HG03469 (cell line): Measurements from ENCODE around the gene GYG1.

Experiments
- ATAC-seq: cut with Tn5 transposase; IDR thresholded peaks from one replicate; pipeline ENCODE4 v1.9.1; 2021; ENCODE audit warnings: mild to moderate bottlenecking, moderate library complexity, moderate number of reproducible peaks; ENCODE audit not compliant: unreplicated experiment

Gene GYG1

DNA sequence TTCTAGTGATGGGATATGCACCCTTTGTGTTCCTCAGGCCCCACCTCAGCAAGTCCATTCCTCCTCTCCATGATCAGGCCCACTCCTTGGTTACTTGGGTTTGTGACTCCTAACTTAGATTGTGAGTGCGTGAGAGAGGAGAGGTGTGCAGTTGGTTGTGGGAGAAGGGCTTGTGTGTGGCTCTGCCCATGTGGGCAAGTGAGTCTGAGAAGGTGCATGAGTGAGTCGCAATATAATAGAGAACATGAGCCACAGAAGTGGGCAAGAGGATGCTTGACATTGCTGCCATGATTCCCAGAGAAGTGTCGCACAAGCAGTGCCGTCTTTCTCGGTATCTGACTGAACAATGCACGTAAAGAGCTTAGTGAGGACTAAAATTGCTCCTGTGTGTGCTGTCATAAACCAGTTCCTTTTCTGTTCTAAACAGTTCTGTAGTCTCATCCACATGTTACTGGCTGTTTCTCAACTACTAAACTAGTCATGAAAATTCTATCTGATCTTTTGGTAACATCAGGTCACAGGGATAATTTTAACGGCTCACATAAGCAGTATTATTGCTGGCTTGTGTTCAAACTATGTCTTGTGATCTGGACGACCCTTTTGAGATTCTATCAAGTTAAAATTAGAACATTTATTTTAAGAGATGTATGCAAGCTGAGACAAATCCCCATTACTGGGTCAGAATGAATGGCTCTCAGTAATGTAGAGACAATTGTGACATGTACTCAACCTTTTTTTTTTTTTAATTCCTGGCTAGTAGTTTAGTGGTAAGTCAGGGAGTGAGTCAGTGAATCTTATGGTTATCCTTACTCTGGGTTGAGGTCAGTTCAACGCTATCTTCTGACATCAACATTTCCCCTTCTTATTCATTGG, 25.6 kb downstream of the GYG1 start:
- ATAC-seq = no peak

DNA sequence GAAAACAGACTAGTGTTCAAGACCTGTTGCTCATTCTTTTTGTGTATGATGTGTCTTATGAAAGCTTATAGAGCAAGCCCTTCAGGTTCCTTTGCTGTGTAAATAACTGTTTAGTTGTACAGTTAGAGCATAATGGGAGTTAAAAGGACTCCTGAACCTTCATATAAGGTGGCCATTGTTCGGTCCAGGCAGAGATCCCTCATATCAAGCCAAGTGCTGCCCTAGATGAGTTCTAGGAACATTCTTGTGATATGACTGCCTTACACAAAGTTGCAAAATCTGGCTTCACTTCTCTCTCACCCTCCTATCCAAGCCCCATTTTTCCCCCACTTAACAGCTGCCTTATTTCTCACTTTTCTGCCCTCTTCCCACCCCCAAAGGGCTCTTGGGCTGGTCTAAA, 26.9 kb downstream of the GYG1 start:
- no peak for ATAC-seq

DNA sequence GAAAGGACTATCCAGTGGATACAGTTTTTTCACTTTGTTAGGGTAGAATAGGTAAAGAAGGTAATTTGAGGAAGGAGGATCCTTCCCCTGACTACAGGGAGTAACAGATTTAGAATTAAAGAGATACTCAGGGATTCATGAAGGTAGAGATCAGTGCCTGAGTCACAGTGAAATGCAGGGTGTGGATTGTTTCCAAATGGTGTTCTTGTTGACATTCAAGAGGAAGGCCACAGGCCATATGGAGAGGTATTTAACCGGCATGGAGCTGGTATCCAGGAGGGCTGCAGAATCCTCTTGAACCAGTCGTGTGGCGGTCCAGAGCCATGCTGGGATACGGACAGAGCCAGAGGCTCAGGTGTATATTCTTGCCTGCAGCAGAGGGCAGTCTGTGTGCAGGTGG, 28.2 kb downstream of the GYG1 start:
- ATAC-seq = no peak

DNA sequence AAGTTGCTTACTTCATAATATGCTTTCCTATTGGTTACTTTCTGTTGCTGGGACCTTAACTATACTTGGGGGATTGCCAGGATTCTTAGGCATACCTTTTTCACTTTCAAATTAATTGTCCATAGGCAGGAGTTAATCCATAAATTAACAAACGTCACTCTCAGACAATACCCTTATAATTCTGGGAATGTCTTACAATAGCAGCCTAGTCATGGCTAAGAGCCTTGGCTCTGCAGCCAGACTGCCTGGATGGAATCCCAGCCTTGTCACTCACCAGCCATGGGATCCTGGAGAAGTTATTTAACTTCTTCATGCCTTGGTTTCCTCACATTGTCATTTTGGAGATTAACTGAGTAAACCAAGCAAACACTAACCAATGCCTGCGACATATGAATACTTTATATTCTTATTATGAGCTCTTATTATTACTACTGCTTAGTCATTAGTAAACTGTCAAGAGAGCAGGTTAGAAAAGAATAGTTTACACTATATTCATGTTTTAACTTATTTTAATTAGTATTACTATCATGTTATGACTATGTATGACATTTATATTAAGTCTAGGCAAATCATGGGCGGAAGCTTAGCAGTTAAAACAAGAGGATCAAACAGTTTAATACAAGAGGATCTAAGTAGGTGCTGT, 29.0 kb downstream of the GYG1 start:
- ATAC-seq = no peak

DNA sequence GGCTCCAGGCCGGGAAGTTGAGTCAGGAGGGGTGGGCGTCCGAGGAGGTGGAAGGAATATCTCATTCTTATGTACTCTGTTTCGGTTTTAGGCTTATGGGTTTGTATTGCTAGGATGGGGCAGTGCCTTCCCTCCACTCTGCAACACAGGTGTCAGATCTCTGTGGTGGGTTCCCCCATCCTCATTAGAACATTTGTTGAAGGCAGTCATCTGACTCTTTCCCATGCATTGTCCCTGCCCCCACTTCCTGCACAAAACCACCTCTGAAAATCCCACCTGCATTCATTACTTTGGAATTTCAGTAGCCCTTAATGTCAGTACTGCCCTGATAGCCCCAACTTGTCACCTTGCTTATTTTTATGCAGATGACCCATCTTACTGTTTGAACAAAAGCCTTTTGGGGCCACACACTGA, 29.5 kb downstream of the GYG1 start:
- no peak for ATAC-seq

DNA sequence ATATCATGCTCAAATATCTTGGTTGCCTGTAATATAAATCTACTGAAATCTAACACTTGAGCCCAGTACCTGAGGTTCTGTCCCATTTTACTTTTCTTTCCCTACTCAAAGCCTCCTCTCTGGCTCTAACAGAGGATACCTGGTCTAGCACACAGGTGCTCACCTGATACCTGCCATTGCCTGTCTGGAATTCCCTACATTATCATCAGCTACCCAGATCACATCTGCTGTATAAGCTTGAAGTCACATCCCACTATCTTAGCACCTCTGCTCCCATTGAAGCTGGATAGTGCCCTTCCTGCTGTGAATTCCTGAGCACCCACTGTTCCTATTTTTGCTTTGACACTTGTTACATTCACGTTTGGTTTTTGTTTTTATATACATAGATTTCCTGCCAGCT, 30.5 kb downstream of the GYG1 start:
- ATAC-seq = no peak

DNA sequence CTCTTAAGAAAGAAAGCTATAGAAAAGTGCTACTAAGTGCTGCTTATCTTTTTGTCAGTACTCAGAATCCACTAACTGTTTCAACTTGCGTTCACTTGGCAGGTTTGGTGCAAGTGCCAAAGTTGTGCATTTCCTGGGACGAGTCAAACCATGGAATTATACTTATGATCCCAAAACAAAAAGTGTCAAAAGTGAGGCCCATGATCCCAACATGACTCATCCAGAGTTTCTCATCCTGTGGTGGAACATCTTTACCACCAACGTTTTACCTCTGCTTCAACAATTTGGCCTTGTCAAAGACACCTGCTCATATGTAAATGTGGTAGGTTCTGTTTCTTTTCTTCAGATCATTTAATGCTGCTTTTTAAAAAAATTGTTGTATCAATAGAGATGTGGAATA, 32.6 kb downstream of the GYG1 start:
- ATAC-seq = no peak

DNA sequence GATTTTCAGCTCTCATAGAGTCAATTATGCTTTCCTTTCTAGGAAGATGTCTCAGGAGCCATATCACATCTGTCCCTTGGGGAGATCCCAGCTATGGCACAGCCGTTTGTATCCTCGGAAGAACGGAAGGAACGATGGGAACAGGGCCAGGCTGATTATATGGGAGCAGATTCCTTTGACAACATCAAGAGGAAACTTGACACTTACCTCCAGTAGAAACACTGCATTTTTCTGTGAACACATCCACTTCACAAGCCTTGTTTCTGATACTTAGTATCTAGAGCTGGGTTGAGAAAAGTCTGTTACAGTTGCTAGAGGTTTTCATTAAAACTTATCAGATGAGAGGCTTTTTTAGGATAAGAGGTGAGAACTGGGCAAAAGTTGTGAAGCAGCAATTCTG, 35.4 kb downstream of the GYG1 start:
- ATAC-seq = no peak

DNA sequence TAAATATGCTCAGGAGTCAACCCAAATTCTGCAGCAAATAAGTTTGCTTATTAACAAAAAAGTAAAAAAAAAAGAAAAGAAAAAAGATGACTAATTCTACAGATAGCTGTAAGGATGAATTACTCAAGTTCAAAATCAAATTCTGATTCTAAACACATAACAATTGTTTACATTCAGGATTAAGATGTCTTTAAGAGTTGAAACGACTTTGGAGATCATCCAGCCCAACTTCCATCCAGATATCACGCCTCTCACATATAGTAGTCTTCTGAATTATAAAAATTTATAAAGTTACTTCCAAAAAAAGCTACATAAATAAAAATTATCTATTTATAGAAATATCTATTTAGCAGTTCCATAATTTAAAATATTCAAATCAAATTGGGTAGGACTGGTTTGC, 39.8 kb downstream of the GYG1 start:
- ATAC-seq = no peak

DNA sequence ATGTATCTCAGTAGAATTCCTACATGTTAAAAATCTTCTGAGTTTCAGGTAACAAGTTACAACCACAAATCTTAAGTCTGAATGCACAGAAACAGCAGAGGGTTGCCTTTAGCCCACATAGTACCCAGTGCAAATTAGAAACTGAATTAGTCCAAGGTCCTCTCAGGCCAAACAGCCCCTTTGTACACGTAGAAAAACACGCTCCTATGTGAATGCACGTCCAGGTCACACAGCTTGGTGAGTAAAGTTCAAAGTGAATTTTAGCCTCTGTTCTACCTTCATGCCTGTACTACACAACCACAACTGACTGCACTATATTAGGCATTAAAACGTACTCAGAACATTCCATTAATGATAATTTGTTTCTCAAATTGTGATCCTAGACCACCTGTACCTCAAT, 46.3 kb downstream of the GYG1 start:
- ATAC-seq = no peak

DNA sequence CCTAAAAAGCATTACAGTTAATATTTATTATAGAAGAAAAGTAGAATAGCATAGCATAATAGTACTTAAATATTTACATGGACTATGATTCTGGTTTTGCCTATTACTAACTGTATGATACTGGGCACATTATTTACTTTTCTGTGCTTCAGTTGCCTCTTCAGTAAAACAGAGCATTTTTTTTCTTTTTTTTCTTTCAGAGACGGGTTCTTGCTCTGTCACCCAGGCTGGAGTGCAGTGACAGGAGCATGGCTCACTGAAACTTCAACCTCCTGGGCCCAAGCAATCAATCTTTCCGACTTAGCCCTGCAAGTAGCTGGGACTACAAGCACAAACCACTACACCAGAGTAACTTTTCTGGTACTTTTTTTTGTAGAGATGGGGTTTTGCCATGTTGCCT, 47.0 kb downstream of the GYG1 start:
- no peak for ATAC-seq

DNA sequence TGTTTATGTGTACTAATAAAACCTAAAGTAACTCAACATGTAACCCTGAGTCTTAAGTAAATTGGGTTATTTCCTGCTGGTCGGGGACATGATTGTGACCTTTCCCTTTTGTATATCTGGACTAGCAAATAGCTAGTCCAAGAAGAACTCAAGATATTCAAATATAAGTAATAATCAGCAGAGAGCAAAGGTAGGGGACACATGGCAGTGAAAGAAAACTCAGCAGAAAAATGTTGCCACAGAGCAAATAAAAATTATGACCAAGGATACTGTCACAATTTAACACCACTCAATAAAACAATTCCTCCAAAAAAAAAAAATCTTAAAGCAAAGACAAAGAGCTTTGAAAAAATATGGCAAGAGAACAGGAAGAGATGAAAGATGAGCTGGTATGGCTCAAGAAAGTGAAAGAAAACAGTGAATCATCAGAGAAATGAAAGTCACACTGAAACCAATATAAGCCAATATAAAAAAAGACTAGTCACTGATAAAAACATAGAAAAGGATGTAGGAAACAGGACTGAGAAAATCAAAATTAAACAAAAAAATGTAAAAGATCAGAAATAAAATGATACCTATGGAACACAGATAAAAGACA, 51.5 kb downstream of the GYG1 start:
- ATAC-seq = no peak

DNA sequence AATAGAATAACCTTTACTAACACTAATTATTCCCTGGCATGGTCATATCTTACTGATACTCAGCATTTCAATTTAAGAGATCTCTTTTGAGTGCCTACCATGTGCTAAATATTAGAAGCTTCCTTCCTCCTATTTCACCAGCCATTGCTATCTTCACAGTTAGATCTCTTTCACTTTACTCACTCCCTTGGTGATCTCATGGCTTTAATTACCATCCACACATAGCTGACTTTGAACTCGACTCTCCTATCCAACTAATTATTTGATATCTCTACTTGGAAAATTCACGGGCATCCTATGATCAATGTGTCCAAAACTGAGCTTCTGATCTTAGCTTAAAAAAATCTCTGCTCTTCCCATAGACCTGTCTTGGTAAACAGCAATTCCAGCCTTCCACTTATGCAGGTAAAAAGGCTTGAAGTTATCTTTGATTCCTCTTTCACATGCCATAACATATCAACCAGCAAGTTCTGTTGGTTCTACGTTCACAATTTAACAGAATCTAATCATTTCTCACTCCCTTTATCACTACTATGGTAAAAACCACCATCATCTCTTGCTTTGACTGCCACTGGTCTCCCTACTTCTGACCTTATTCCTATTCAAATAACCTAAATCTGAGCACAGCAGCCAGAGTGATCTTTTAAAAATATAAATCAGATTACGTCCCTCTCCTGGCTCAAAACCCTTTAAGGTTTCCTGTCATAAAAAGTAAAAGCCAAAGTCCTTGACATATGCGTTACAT, 53.2 kb downstream of the GYG1 start:
- ATAC-seq = no peak

DNA sequence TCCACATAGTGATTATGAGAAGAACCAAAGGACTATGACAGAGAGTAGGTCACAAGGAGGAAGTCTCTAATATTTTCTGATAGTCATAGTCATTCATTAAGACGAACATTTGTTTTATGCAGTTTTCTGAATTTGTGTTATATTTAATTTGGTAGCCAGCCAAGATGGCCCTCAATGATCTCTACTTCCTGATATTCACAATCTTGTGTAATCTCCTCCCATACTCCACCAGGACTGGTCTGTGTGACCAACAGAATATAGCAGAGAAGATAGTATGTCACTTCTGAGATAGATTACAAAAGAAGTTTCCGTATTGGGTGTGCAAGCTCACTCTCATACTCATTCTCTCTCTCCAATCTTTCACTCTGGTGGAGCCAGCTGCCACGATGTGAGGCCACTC, 64.2 kb downstream of the GYG1 start:
- ATAC-seq = no peak

DNA sequence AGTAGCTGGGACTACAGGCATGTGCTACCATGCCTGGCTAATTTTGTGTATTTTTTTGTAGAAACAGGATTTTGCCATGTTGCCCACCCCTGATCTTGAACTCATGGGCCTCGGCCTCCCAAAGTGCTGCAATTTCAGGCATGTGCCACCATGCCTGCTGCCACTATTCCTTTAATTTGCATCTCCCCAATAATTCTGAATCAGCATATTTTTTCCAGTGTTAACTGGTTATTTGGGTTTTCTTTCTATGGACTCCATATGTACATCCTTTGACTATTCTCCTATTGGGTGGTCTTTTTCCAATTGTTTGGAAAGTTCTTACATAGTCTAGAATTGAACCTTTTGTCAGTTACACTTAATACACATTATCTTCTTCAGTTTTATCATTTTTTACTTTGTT, 66.9 kb downstream of the GYG1 start:
- ATAC-seq = no peak

DNA sequence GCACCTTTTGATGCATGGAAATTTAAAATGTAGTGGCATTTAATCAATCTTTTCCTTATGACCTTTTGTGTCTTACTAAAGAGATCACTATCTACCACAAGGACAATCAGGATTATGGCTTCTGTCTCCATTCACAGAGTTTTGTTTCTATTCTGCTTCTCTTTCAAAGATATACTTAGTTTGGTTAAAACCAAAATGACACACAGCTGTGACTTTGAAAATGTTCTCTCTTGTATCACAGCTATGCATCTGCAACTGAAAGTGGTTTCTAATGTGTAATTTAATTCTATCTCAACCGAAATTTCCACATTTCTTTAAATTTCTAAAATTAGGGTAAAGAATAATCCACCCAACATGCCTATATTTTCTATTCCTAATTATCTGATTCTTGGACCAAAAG, 67.3 kb downstream of the GYG1 start:
- peak; percentile 74 for ATAC-seq

DNA sequence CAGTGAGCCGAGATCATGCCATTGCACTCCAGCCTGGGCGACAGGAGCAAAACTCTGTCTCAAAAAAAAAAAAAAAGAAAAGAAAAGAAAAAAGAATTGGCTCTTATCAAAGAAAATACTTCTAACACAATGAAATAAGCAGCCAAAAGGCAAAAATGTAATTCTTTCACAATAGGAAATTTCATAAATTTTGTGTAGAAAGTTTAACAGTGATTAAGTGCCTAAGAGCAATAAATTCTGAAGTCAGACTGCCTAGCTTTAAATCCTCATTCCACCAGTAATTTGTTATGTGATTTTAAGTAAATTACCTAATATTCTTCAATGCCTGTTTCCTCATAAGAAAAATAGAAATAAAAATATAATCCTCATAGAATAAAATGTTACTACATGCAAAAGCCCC, 70.4 kb downstream of the GYG1 start:
- ATAC-seq = no peak

DNA sequence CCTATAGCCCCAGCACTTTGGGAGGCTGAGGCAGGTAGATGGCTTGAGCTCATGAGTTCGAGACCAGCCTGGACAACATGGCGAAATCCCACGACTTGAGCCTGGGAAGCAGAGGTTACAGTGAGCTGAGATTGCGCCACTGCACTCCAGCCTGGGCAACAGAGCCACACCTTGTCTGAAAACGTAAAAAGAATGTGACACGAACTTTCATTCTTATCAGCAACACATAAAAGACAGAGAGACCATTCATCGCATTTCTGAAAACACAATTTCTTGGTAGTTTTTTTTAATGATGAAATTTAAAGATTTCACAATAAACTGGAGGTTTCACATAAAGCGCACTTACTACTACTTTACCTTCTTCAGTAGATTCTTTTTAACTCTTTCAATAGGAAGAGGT, 76.5 kb downstream of the GYG1 start:
- ATAC-seq = no peak
